Esophagus squamous epithelium (tissue), 5 donors: Measurements from ENCODE around the gene RELN. TPM values are rescaled to one million over a fixed set of nuclear protein-coding genes. Genes with fewer than 3 reads are reported as not detected.

Experiments used
- DNase-seq: peaks from one replicate; lab custom pipeline; 2025; lab: John Stamatoyannopoulos, UW
- H3K27ac ChIP-seq, 4 donors: fragments of 200-600 bp; sonication (generic); one replicate each; pipeline ENCODE4 v1.5.1; 2016 to 2019; ENCODE audit warnings: mild to moderate bottlenecking in 1 of 4
- H3K27me3 ChIP-seq, 4 donors: fragments of 200-600 bp; sonication (generic); 1 replicate in 3 of 4; 2 replicates in 1 of 4; pipeline versions ENCODE4 v1.5.1 to v1.6.0; 2017 to 2021; ENCODE audit warnings: antibody characterized with exemption in 1 of 4
- H3K36me3 ChIP-seq, 3 donors: fragments of 200-600 bp; sonication (generic); one replicate each; pipeline ENCODE4 v1.5.1; 2016 to 2019
- H3K4me1 ChIP-seq, 3 donors: fragments of 200-600 bp; sonication (generic); one replicate each; pipeline ENCODE4 v1.5.1; 2017 to 2019
- H3K4me3 ChIP-seq, 4 donors: fragments of 200-600 bp; sonication (generic); 1 replicate in 3 of 4; 2 replicates in 1 of 4; pipeline ENCODE4 v1.5.1; 2016 to 2019; ENCODE audit warnings: mild to moderate bottlenecking in 2 of 4, moderate library complexity in 1 of 4
- H3K9me3 ChIP-seq, 3 donors: fragments of 200-600 bp; sonication (generic); one replicate each; pipeline ENCODE4 v1.5.1; 2016 to 2019
- CTCF ChIP-seq, 6 experiments: fragments of 450-650 bp in 4 of 6; fragments of 200-600 bp in 2 of 6; sonication (generic) in 2 of 6; IDR thresholded peaks; one replicate each; pipeline ENCODE4 v1.5.1; 2016 to 2019; ENCODE audit warnings: antibody characterized with exemption in 6 of 6, mild to moderate bottlenecking in 4 of 6, moderate library complexity in 4 of 6
- POLR2A ChIP-seq, 4 donors: fragments of 450-650 bp; IDR thresholded peaks; one replicate each; pipeline ENCODE4 v1.6.1; 2017; ENCODE audit warnings: antibody characterized with exemption in 4 of 4, mild to moderate bottlenecking in 4 of 4, moderate library complexity in 3 of 4
- WGBS, 2 donors: methylation state at CpG; one replicate each; pipeline ENCODE4 v1.1.5; 2018; 5-methylcytosine and 5-hydroxymethylcytosine counted together
- intact Hi-C: fragments of 100-400 bp; cut with DNase I; formaldehyde crosslinking; loops from one replicate; pipeline ENCODE4 v1.15.0; 2022
- total RNA-seq, 4 donors: library from RNA; depleted of rRNA; stranded (reverse); fragments of >200 nt; gene quantifications; one replicate each; pipeline ENCODE4 v1.1.0, GENCODE V29; 2016
- donor health status: DM: yes; HTN: yes; CAD: no.

RELN gene
- total RNA-seq, 4 donors from 2014 or later: 0.68 to 6.5 (median 1.00) TPM

GRCh38 chr7:103879928-103880600, 109.4 kb downstream of the RELN start:
- H3K4me1 ChIP-seq: no peaks in the 10 kb centered on the region
- no peak for TF ChIP-seq CTCF (IDR thresholded peaks at IDR 0.05)
- no peak for TF ChIP-seq POLR2A (IDR thresholded peaks at IDR 0.05)
- H3K9me3 ChIP-seq: no peaks in the 10 kb centered on the region
- 73 to 80% methylated on average over 3 of the region's 3 CpGs for WGBS, 2 donors
- no peak for DNase-seq
- intact Hi-C loops: no loop called here
- no peaks in the 10 kb centered on the region for H3K36me3 ChIP-seq
- H3K27me3 ChIP-seq: no peaks in the 10 kb centered on the region
- H3K4me3 ChIP-seq: no peak overlapping the region
- H3K27ac ChIP-seq: no peak overlapping the region

- no peak for DNase-seq
- no peaks in the 10 kb centered on the region for H3K27me3 ChIP-seq
- H3K9me3 ChIP-seq: no peaks in the 10 kb centered on the region
- intact Hi-C loops: no loop called here
- no peaks in the 10 kb centered on the region for H3K4me1 ChIP-seq
- H3K27ac ChIP-seq: no peak overlapping the region
- H3K36me3 ChIP-seq: no peaks in the 10 kb centered on the region
- no peak for TF ChIP-seq POLR2A (IDR thresholded peaks at IDR 0.05)
- no peak for TF ChIP-seq CTCF (IDR thresholded peaks at IDR 0.05)
- 36 to 62% methylated on average over 1 of the region's 1 CpG for WGBS, 2 donors
- no peak overlapping the region for H3K4me3 ChIP-seq
Measured at GRCh38 chr7:103879411-103879810, 110.0 kb downstream of the RELN start.

GRCh38 chr7:103877565-103877964, 111.9 kb downstream of the RELN start:
- H3K4me3 ChIP-seq: no peak overlapping the region
- no peaks in the 10 kb centered on the region for H3K9me3 ChIP-seq
- DNase-seq: no peak
- H3K27me3 ChIP-seq: no peaks in the 10 kb centered on the region
- H3K36me3 ChIP-seq: no peaks in the 10 kb centered on the region
- whole genome bisulfite sequencing, 2 donors: 59 to 77% methylated on average over 3 of the region's 3 CpGs
- TF ChIP-seq POLR2A (IDR thresholded peaks at IDR 0.05) (no peak), CTCF (IDR thresholded peaks at IDR 0.05) (no peak)
- no peaks in the 10 kb centered on the region for H3K4me1 ChIP-seq
- no peak overlapping the region for H3K27ac ChIP-seq
- intact Hi-C loops: no loop called here

- Histone ChIP-seq H3K27ac (no peak overlapping the region), H3K9me3 (no peaks in the 10 kb centered on the region), H3K36me3 (no peaks in the 10 kb centered on the region), H3K4me1 (no peaks in the 10 kb centered on the region), H3K27me3 (no peaks in the 10 kb centered on the region), H3K4me3 (no peak overlapping the region)
- TF ChIP-seq POLR2A (IDR thresholded peaks at IDR 0.05) (no peak), CTCF (IDR thresholded peaks at IDR 0.05) (no peak)
- no peak for DNase-seq
- intact Hi-C loops: no loop called here
Measured at GRCh38 chr7:103875718-103876117, 113.7 kb downstream of the RELN start.

- no peak overlapping the region for H3K27ac ChIP-seq
- no peaks in the 10 kb centered on the region for H3K9me3 ChIP-seq
- no peaks in the 10 kb centered on the region for H3K27me3 ChIP-seq
- H3K4me3 ChIP-seq: no peak overlapping the region
- no peak for TF ChIP-seq CTCF (IDR thresholded peaks at IDR 0.05)
- no peak for TF ChIP-seq POLR2A (IDR thresholded peaks at IDR 0.05)
- DNase-seq: no peak
- no peaks in the 10 kb centered on the region for H3K4me1 ChIP-seq
- H3K36me3 ChIP-seq: no peaks in the 10 kb centered on the region
- intact Hi-C loops: no loop called here
- 74 to 82% methylated on average over 2 of the region's 2 CpGs for WGBS, 2 donors
Measured at GRCh38 chr7:103871473-103871872, 118.0 kb downstream of the RELN start.
